Upper lobe of left lung (tissue), 4 donors: Measurements from ENCODE around the gene NGEF.

Experiments
- POLR2A ChIP-seq, 4 donors: fragments of 450-650 bp; IDR thresholded peaks; one replicate each; pipeline ENCODE4 v1.5.1; 2016 to 2017; ENCODE audit warnings: antibody characterized with exemption in 4 of 4, mild to moderate bottlenecking in 2 of 4
- POLR2AphosphoS5 ChIP-seq, 2 donors: sonication (generic); formaldehyde crosslinking; IDR thresholded peaks; one replicate each; pipeline ENCODE4 v1.5.1; 2017; ENCODE audit warnings: antibody characterized with exemption in 2 of 2
- TF ChIP-seq, protein P1 (sequence below), 6 experiments: fragments of 450-650 bp in 4 of 6; fragments of 200-600 bp in 2 of 6; sonication (generic) in 2 of 6; IDR thresholded peaks; one replicate each; pipeline ENCODE4 v1.5.1; 2016 to 2019; ENCODE audit warnings: antibody characterized with exemption in 6 of 6

DNA sequence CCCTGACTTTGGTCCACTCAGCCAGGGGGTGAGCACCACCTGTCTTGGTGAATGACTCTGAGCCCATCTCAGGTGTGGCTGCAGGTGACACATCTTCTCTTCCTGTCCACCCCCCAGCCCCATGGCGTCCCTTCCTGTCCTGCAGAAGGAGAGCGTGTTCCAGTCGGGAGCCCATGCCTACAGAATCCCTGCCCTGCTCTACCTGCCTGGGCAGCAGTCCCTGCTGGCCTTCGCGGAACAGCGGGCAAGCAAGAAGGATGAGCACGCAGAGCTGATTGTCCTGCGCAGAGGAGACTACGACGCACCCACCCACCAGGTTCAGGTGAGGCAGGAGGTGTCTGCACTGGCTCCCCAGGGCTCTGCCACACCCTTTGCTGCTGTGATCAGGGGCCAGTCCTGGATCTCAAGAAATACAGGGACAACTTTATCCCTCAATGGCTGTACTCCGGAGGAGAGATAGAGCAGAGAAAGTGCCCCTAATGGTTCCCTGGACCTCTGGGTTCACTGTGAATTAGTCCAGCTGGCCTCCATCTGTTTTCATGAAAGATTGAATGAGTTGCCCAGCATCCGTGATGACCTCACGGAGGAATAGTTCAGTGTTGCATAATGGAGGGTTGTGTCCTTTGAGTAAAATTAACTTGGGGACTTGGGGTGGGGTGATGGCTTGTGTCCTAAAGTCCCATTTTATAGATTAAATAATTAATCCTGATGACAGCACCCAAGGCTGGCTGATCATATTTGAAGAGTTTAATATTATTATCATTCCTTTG lies 19.7 kb upstream of the NGEF start, which contains the start of gene NEU2:
- TF ChIP-seq, protein P1, sequence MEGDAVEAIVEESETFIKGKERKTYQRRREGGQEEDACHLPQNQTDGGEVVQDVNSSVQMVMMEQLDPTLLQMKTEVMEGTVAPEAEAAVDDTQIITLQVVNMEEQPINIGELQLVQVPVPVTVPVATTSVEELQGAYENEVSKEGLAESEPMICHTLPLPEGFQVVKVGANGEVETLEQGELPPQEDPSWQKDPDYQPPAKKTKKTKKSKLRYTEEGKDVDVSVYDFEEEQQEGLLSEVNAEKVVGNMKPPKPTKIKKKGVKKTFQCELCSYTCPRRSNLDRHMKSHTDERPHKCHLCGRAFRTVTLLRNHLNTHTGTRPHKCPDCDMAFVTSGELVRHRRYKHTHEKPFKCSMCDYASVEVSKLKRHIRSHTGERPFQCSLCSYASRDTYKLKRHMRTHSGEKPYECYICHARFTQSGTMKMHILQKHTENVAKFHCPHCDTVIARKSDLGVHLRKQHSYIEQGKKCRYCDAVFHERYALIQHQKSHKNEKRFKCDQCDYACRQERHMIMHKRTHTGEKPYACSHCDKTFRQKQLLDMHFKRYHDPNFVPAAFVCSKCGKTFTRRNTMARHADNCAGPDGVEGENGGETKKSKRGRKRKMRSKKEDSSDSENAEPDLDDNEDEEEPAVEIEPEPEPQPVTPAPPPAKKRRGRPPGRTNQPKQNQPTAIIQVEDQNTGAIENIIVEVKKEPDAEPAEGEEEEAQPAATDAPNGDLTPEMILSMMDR (IDR thresholded peaks at IDR 0.05): no peak
- TF ChIP-seq POLR2A (IDR thresholded peaks at IDR 0.05) (no peak), POLR2AphosphoS5 (IDR thresholded peaks at IDR 0.05) (no peak)
